K562 (cell line): ENCODE data around the gene MBD5.

Source experiments
- BRF1 ChIP-seq: IDR thresholded peaks from 3 replicates; pipeline ENCODE4 v1.6.1; 2011; ENCODE audit warnings: borderline replicate concordance, mild to moderate bottlenecking; ENCODE audit not compliant: insufficient read length; ENCODE audit errors: extremely low read depth
- KLF16 ChIP-seq: IDR thresholded peaks from 2 replicates; pipeline ENCODE4 v1.6.1; 2016; ENCODE audit warnings: antibody characterized with exemption
- MAFF ChIP-seq: IDR thresholded peaks from 2 replicates; pipeline ENCODE4 v1.6.1; 2012; ENCODE audit warnings: low read length, improper control_type of control experiment
- RAD21 ChIP-seq, 2 experiments: fragments of 250-450 bp in 1 of 2; fragments of 450-650 bp in 1 of 2; sonication (Bioruptor Pico) in 1 of 2; formaldehyde crosslinking in 1 of 2; IDR thresholded peaks in 1 of 2; conservative IDR thresholded peaks in 1 of 2; 2 replicates each; pipeline versions ENCODE4 v1.4.0 to v1.8.0; 2020 to 2022; ENCODE audit warnings: mild to moderate bottlenecking in 2 of 2, moderate library complexity in 1 of 2
- SIX5 ChIP-seq, 2 experiments: IDR thresholded peaks; 2 replicates each; pipeline ENCODE4 v1.6.1; 2011; ENCODE audit warnings: low read length in 2 of 2, borderline replicate concordance in 1 of 2, low read depth in 1 of 2, mild to moderate bottlenecking in 1 of 2, moderate library complexity in 1 of 2; ENCODE audit not compliant: insufficient read depth in 1 of 2
- SMC3 ChIP-seq: conservative IDR thresholded peaks from 2 replicates; pipeline ENCODE4 v1.6.1; 2011; ENCODE audit warnings: low read depth, low read length, improper control_type of control experiment; ENCODE audit not compliant: insufficient read depth
- TEAD4 ChIP-seq, 2 experiments: sonication (generic) in 1 of 2; formaldehyde crosslinking in 1 of 2; IDR thresholded peaks; 2 replicates each; pipeline versions ENCODE4 v1.6.1 to v1.8.0; 2012 to 2022; ENCODE audit warnings: borderline replicate concordance in 1 of 2, inconsistent platforms in 1 of 2, low read length in 1 of 2, mild to moderate bottlenecking in 1 of 2, missing genetic modification reagents in 1 of 2
- ZNF212 ChIP-seq: fragments of 450-650 bp; formaldehyde crosslinking; IDR thresholded peaks from 2 replicates; pipeline ENCODE4 v1.4.0; 2020; ENCODE audit warnings: mild to moderate bottlenecking
- ZNF224 ChIP-seq: sonication (generic); formaldehyde crosslinking; IDR thresholded peaks from 2 replicates; pipeline ENCODE4 v1.8.0; 2022; ENCODE audit warnings: mild to moderate bottlenecking, missing genetic modification reagents
- ZNF311 ChIP-seq: fragments of 250-450 bp; sonication (Bioruptor Pico); IDR thresholded peaks from 2 replicates; pipeline ENCODE4 v1.4.0; 2020; ENCODE audit warnings: mild to moderate bottlenecking, moderate library complexity
- TF ChIP-seq, protein P1 (sequence below), 3 experiments: IDR thresholded peaks in 2 of 3; conservative IDR thresholded peaks in 1 of 3; 2 replicates each; pipeline ENCODE4 v1.5.1; 2011 to 2012; ENCODE audit warnings: low read length in 3 of 3, mild to moderate bottlenecking in 3 of 3, control low read depth in 2 of 3, improper control_type of control experiment in 1 of 3, inconsistent platforms in 1 of 3, low read depth in 1 of 3, mixed read lengths in 1 of 3, moderate library complexity in 1 of 3; ENCODE audit not compliant: insufficient read depth in 2 of 3

DNA sequence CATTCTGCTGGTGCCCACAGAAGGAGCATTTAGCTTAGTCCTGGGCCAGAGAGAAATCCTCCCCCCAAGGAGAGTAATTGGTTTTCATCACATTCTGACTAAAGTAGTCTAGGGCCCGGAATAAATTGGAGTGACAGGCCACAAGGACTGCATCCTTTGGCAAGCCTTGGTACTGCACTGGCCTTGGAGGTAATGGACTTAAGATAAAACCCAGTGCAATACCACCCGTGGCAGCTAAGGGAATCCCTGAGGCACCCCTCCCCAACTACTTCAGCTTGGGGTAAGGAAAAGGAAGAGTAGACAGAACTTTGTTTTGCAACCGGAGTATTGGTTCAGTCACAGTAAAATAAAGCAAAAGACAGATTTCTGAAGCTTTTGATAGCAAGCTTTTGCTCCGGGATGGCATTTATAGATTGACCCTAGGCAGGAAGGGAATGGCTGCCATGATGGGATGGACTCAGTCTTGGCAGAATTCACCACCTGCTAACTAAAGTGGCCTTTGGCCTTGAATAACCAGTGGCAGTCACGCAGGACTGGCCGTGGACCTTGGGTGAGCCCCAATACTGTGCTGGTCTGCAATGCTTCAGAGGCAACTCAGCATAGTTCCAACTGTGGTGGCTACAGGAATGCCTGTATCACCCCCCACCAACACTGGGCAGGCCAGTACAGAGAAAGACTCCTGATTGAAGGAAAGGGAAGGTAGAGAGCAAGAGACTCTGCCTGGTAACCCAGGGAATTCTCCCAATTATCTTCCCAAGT lies 14.5 kb upstream of the MBD5 start:
- TF ChIP-seq RAD21 (CRISPR knock-in tag; conservative IDR thresholded peaks at IDR 0.05 in 1 of 2, IDR thresholded peaks at IDR 0.05 in 1 of 2) (no peak), ZNF311 (CRISPR knock-in tag) (no peak), TEAD4 (IDR thresholded peaks at IDR 0.05; ENCODE audit: low read length) (no peak), TEAD4 (CRISPR knock-in tag; IDR thresholded peaks at IDR 0.05; ENCODE audit: borderline replicate concordance) (no peak), SIX5 (IDR thresholded peaks at IDR 0.05; ENCODE audit: borderline replicate concordance in 1 of 2, insufficient read depth in 1 of 2, low read depth in 1 of 2, low read length in 2 of 2) (no peak), MAFF (no peak), SMC3 (no peak), KLF16 (no peak), BRF1 (no peak), ZNF212 (CRISPR knock-in tag) (no peak), ZNF224 (CRISPR knock-in tag) (no peak)
- TF ChIP-seq, protein P1, sequence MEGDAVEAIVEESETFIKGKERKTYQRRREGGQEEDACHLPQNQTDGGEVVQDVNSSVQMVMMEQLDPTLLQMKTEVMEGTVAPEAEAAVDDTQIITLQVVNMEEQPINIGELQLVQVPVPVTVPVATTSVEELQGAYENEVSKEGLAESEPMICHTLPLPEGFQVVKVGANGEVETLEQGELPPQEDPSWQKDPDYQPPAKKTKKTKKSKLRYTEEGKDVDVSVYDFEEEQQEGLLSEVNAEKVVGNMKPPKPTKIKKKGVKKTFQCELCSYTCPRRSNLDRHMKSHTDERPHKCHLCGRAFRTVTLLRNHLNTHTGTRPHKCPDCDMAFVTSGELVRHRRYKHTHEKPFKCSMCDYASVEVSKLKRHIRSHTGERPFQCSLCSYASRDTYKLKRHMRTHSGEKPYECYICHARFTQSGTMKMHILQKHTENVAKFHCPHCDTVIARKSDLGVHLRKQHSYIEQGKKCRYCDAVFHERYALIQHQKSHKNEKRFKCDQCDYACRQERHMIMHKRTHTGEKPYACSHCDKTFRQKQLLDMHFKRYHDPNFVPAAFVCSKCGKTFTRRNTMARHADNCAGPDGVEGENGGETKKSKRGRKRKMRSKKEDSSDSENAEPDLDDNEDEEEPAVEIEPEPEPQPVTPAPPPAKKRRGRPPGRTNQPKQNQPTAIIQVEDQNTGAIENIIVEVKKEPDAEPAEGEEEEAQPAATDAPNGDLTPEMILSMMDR (IDR thresholded peaks at IDR 0.05 in 2 of 3, conservative IDR thresholded peaks at IDR 0.05 in 1 of 3; ENCODE audit: insufficient read depth in 2 of 3, low read depth in 1 of 3, low read length in 3 of 3) = no peak; a peak in 1 of 6 replicates
